ENCODE data around the gene C20orf144.
"Not testable (repeated sequence)": the region's sequence is repeated elsewhere in the genome, so short reads cannot be mapped to it uniquely, and the experiment has no call there.

C20orf144 gene

GRCh38 chr20:33693741-33694638, 31.9 kb downstream of the C20orf144 start:
- DNase-seq (ENCODE audit: low spot score) = peak; percentile 45

- no peak for DNase-seq (ENCODE audit: low spot score)
These were observed 32.5 kb downstream of the C20orf144 start for GRCh38 chr20:33694639-33695012.

DNA sequence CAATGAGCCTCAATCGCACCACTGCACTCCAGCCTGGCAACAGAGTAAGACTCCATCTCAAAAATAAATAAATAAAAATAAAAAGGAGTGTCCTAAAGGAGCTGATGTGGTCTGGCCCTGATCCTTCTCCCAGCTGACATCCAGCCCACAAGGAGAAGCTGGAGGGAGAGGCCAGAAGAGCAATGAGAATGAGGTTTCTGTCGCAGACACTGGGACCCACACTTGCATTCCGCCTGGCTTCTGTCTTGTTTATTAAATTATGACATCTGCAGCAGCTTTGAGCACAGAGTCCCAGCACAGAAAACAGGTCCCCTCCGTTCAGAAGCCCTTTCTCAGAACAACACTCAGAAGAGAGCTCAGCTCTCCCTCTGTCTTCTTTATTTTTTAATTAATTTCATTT, 34.3 kb downstream of the C20orf144 start:
- DNase-seq (ENCODE audit: low spot score) = peak; percentile 97

- DNase-seq (ENCODE audit: low spot score) = peak; percentile 78
These were observed 35.0 kb downstream of the C20orf144 start for GRCh38 chr20:33697129-33697528.

DNA sequence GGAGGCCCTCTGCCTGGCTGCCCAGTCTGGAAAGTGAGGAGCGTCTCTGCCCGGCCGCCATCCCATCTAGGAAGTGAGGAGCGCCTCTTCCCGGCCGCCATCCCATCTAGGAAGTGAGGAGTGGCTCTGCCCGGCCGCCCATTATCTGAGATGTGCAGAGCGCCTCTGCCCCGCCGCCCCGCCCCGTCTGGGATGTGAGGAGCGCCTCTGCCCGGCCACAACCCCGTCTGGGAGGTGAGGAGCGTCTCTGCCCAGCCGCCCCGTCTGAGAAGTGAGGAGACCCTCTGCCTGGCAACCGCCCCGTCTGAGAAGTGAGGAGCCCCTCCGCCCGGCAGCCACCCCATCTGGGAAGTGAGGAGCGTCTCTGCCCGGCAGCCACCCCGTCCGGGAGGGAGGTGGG, 36.8 kb downstream of the C20orf144 start:
- DNase-seq (ENCODE audit: low spot score) = not testable (repeated sequence)

DNA sequence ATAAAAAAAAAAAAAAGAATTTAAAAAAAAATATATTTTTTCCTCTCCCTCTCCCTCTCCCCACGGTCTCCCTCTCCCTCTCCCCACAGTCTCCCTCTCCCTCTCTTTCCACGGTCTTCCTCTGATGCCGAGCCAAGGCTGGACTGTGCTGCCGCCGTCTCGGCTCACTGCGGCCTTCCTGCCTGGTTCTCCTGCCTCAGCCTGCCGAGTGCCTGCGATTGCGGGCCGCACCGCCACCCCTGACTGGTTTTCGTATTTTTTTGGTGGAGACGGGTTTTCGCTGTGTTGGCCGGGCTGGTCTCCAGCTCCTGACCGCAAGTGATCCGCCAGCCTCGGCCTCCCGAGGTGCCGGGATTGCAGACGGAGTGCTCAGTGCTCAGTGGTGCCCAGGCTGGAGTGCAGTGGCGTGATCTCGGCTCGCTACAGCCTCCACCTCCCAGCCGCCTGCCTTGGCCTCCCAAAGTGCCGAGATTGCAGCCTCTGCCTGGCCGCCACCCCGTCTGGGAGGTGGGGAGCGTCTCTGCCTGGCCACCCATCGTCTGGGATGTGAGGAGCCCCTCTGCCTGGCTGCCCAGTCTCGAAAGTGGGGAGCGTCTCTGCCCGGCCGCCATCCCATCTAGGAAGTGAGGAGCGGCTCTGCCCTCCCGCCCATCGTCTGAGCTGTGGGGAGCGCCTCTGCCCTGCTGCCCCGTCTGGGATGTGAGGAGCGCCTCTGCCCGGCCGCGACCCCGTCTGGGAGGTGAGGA, 38.7 kb downstream of the C20orf144 start:
- not testable (repeated sequence) for DNase-seq (ENCODE audit: low spot score)

GRCh38 chr20:33701629-33702450, 39.7 kb downstream of the C20orf144 start:
- no peak for DNase-seq (ENCODE audit: low spot score)

- peak; percentile 40 for DNase-seq (ENCODE audit: low spot score)
These were observed 40.7 kb downstream of the C20orf144 start for GRCh38 chr20:33702861-33703260.

- no peak for DNase-seq (ENCODE audit: low spot score)
These were observed 41.5 kb downstream of the C20orf144 start for GRCh38 chr20:33703498-33704137.

DNA sequence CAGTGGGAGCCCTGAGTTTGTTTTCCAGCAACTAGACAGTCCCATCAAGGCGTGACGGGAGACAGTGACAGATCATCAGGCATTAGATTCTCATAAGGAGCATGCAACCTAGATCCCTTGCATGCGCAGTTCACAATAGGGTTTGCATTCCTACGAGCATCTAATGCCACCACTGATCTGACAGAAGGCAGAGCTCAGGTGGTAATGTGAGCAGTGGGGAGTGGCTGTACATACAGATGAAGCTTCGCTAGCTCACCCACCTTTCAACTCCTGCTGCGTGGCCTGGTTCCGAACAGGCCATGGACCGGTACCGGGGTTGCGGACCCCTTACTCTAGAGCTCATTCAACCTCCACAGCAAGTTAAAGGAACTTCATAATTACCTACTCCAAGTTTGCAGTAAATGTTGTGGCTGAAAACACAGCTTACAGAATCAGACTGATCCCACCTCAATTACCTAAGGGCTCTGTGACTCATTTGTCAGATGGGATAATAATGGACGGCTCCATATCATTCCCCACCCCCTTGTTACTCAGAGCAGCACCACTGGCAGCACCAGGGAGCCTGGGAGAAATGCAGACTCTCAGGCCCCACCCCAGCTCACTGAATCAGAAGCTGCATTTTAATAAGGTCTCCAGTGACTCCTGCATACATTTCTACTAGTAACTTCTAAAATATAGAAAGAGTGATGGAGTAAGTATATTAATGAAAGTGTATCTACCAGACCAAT, 42.2 kb downstream of the C20orf144 start:
- no peak for DNase-seq (ENCODE audit: low spot score)

GRCh38 chr20:33707668-33708067, 45.5 kb downstream of the C20orf144 start:
- DNase-seq (ENCODE audit: low spot score) = no peak

- no peak for DNase-seq (ENCODE audit: low spot score)
These were observed 47.3 kb downstream of the C20orf144 start for GRCh38 chr20:33709398-33709797.

DNA sequence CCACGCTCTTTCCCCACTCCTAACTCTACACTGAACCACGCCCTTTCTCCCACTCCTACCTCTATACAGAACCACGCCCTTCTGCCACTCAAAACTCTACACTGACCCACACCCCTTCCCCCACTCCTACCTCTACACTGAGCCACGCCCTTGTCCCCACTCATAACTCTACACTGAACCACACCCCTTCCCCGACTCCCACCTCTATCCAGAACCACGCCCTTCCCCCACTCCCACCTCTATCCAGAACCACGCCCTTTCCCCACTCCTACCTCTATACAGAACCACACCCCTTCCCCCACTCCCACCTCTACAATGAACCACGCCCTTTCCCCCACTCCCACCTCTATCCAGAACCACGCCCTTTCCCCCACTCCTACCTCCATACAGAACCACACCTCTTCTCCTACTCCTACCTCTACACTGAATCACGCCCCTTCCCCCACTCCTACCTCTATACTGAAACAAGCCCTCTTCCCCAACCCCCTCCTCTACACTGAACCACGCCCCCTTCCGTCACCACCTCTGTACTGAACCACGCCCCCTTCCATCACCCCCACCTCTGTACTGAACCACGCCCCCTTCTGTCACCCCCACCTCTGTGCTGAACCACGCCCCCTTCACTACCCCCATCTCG, 47.9 kb downstream of the C20orf144 start:
- DNase-seq (ENCODE audit: low spot score) = no peak

DNA sequence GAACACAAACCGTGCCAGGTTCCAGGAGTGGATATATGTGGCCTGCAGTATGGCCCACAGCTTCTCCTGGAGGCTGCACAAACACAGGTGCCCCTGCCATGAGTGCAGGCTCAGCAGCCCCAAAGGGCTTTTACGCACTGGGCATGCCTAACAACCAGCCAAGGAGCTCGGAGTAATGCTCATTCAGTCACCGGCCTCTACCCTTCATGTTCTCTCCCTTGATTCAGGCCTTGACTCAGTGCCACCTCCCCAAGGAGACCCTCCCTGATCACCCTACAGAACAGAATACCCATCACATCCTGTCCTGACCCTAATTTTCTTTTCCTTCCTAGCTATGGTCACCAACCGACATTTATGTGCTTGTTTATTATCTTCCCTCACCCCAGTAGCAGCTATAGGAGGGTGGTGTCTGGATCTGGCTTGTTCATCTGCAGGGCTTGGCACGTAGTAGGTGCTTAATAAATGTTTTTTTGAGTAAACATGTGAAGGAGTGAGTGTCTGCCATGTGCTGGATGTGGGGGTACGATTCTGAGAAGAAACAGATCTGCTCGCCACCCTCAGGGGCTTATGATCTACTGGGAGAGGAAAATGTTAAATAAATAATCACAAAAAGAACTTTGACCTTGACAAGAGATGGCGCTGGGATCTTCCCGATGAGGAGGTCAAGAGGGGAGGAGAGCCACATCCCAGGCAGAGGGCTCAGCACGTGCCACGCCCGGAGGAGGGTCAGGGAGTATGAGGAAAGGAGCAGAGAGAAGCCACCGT, 48.7 kb downstream of the C20orf144 start:
- no peak for DNase-seq (ENCODE audit: low spot score)

- no peak for DNase-seq (ENCODE audit: low spot score)
These were observed 49.3 kb downstream of the C20orf144 start for GRCh38 chr20:33711446-33711738.

All from SK-N-DZ (cell line).